ENCODE results near the gene CNIH1. TPM values are rescaled to one million over a fixed set of nuclear protein-coding genes. Genes with fewer than 3 reads are reported as not detected.
"Not testable (repeated sequence)": the region's sequence is repeated elsewhere in the genome, so short reads cannot be mapped to it uniquely, and the experiment has no call there.

CNIH1 gene
- total RNA-seq, 2 donors from 2014 or later: 51.7 to 56.8 TPM

DNA sequence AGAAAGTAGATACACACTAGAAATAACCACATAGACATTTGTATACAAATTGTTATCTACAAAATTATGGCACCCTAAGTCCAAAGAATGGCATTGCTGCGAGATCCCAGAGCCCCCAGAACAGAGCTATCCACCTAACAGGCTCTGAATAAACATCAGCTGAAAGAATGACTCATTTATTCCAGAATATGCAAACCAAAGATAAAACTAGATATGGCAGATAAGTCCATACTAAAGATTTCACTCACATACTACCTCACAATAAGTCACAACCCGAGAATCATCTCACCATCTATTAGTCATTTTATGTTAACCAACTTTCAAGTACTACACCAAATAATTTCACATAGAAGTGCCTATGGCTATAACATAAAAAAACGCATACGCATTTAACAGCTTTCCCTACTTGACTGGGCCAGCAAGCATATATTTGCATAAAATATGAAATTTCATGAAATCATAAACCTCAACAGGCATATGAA, 5.6 kb downstream of the CNIH1 start:
- DNase-seq (ENCODE audit: low spot score): no peak

DNA sequence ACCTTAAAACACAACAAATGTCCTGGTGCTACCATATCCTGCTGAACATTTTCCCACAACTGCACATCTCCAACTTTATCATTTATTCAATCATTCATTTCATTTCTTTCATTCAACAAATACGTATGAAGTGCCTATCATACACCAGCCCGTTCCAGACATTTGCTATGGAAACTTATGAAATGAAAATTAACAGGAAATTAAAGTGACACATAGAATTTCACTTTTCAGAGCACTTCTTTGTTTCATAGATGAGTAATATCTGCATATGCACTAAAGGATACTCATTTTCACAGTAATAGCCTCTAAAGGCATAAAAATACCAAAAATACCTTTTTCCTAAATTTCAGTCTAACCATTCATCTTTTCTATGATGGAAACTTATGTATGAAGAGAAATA, 12.6 kb downstream of the CNIH1 start:
- Mint-ChIP-seq H3K27ac (no peak overlapping the region), H3K27me3 (no peaks in the 10 kb centered on the region), H3K36me3 (peaks cover 28% of the 10 kb centered on the region), H3K4me3 (no peak overlapping the region), H3K4me1 (ENCODE audit: low read depth in 2 of 2) (peaks cover 5% of the 10 kb centered on the region in 2 donors), H3K9me3 (no peaks in the 10 kb centered on the region)
- ATAC-seq (no peak), DNase-seq (ENCODE audit: low spot score) (no peak)

More for the DNA sequence above, 5.6 kb downstream of the CNIH1 start:
- Mint-ChIP-seq H3K4me3 (peak overlapping the region; percentile 78), H3K36me3 (peaks cover 19% of the 10 kb centered on the region), H3K9me3 (no peaks in the 10 kb centered on the region), H3K27me3 (no peaks in the 10 kb centered on the region), H3K27ac (peak overlapping the region; percentile 85 to 89), H3K4me1 (ENCODE audit: low read depth in 2 of 2) (peaks cover 40 to 48% of the 10 kb centered on the region in 2 donors)
- peak; percentile 87 to 96 for ATAC-seq

DNA sequence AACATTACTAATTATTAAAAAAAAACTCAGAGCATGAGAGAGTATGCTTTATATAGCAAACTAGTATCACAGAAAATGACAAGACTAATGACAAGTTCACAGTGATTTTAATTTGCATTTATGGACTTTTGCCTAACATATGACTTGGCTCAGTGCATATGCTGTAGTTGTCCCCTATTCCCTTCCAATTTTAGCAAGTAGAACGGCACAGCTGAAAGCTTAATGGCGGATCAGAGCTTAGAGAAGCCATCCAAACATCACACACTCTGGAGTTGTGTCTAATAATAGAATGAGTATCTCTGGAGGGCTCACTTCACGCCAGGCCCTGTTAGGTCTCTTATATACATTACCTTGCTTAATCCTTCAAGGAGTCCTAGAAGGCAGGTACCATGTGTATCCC, 13.3 kb downstream of the CNIH1 start:
- ATAC-seq: no peak
- no peaks in the 10 kb centered on the region for H3K27me3 Mint-ChIP-seq
- H3K4me1 Mint-ChIP-seq (ENCODE audit: low read depth in 2 of 2): peaks cover 5% of the 10 kb centered on the region in 2 donors
- DNase-seq (ENCODE audit: low spot score): no peak
- H3K4me3 Mint-ChIP-seq: no peak overlapping the region
- H3K9me3 Mint-ChIP-seq: no peaks in the 10 kb centered on the region
- H3K36me3 Mint-ChIP-seq: peaks cover 30% of the 10 kb centered on the region
- no peak overlapping the region for H3K27ac Mint-ChIP-seq

DNA sequence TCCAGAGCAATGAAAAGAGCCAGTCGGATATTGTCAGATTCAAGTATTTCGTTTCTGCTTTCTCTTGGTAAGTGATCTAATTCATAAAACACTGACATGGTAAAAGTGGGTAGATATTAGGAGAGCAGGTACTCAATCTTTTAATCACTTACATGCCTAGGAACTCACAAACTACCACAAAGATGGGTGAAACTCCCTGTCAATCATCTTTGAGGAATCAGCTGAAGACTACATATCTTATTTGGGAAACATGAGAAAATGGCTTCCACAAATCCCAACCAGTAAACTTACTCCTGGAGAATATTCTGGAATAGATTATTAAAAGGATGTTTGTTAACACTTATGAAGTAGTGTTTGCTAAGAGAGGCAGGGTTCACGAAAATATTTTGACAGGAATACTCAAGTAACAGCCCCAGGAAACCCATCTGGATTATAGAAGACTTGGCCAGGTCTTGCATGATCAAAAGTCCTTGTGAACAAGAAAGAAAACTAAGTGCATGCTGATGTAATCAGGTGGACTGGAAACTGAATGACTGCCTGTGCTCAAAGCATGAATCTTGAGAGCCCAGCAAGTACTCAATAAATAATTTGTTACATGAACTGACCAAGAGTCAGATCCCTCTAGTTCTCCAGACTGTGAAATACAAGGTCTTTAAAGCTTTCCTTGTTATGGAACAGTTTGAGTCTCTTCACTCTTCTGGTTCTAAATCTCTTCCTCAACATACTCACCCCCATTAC, 15.5 kb downstream of the CNIH1 start:
- Mint-ChIP-seq H3K27ac (no peak overlapping the region), H3K27me3 (no peaks in the 10 kb centered on the region), H3K4me1 (ENCODE audit: low read depth in 2 of 2) (peaks cover 0 to 5% of the 10 kb centered on the region in 2 donors), H3K4me3 (no peak overlapping the region), H3K36me3 (peaks cover 30% of the 10 kb centered on the region), H3K9me3 (no peaks in the 10 kb centered on the region)
- DNase-seq (ENCODE audit: low spot score) (no peak), ATAC-seq (no peak)

DNA sequence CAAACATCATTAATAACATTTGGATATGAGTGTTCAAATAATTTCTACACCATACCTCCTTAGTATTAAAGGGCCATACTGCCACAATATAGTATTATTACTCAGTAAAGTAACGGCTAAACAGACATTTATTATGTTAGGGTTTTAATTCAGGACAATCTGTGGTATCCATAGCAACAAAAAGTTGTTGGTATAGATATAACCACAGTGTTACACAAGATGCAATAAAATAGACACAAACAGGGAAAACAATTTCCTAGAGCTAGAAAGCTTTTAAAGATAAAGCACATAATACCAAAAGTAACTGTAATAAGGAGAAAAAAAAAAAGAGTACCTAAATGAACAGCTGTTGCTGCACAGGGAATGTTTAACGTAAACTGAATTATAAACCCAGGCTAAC, 16.1 kb downstream of the CNIH1 start:
- no peaks in the 10 kb centered on the region for H3K27me3 Mint-ChIP-seq
- peaks cover 0 to 5% of the 10 kb centered on the region in 2 donors for H3K4me1 Mint-ChIP-seq (ENCODE audit: low read depth in 2 of 2)
- H3K36me3 Mint-ChIP-seq: peaks cover 28% of the 10 kb centered on the region
- no peak overlapping the region for H3K27ac Mint-ChIP-seq
- no peak overlapping the region for H3K4me3 Mint-ChIP-seq
- H3K9me3 Mint-ChIP-seq: no peaks in the 10 kb centered on the region
- ATAC-seq: no peak
- no peak for DNase-seq (ENCODE audit: low spot score)

DNA sequence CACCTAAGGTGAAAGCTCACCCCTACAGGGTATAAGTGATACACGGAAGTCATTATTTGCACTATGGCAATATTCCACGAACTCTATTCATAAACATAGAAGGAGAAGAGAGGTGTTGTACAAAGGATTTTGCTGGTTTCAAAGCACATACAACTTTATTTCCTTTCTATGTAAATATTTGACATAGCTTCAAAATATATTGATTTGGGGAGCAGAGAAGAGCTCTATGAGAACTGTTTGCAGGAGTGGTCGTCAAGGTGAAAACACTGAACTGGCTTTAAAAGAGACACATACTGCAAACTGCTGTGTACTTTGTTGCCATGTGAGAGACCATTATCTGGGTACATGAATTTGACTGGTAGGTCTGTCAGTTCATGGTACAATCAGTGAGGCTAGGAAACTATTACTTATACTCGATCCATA, 16.7 kb downstream of the CNIH1 start:
- peaks cover 22% of the 10 kb centered on the region for H3K36me3 Mint-ChIP-seq

DNA sequence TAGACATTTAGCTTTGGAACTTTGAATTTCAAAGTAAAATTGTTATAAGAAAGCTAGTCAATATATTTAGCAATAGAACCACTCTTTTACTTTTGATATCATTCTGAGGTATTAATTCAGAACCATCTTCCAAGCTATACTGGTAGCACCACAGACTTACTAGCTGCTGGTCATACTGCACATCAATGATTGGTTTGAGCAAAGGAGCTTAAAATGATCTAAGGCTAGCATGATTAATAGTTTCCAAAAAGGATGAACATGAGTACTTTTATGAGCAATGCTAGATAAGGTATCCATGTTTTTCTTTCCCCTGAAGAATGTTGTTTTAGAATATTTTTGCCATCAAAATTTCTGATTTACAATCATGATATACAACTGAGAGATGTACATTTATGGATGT, 17.2 kb downstream of the CNIH1 start:
- Mint-ChIP-seq H3K9me3 (no peaks in the 10 kb centered on the region), H3K36me3 (peaks cover 22% of the 10 kb centered on the region)
- no peak for ATAC-seq

More for the DNA sequence above, 16.7 kb downstream of the CNIH1 start:
- Mint-ChIP-seq H3K4me3 (no peak overlapping the region), H3K4me1 (ENCODE audit: low read depth in 2 of 2) (peaks cover 0 to 5% of the 10 kb centered on the region in 2 donors), H3K9me3 (no peaks in the 10 kb centered on the region), H3K27me3 (no peaks in the 10 kb centered on the region), H3K27ac (no peak overlapping the region)
- ATAC-seq (no peak), DNase-seq (ENCODE audit: low spot score) (no peak)

DNA sequence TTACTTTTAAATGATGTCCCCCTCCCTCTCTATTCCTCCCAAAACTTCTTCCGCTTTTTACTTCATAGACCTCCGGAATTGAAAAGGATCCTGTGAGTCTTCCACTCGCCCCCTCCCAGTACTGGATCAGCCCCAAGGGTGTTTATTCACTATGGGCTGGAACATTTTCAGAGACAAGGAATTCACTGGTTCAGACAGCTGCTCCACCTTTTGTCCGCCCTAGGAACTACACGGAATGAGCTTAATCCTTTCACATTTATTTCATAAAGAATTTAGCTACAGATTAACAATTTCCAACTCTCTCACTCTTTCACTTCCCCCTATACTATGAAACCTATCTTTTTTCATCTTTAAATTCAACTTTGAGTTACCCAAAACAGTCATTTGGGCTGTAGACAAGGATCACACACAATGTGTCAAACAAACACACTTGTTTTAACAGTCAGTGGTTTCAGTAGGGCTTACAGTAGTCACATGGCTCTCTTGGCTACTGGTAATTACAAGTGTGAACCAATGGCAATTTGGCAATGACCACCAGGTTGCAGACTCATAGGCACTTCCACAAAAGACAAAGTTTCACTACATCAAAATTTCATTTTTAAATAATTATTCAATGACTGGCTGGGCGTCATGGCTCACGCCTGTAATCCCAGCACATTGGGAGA, 20.6 kb downstream of the CNIH1 start:
- no peak for DNase-seq (ENCODE audit: low spot score)
- no peak for ATAC-seq
- H3K27me3 Mint-ChIP-seq: no peaks in the 10 kb centered on the region
- H3K36me3 Mint-ChIP-seq: peaks cover 10% of the 10 kb centered on the region
- no peak overlapping the region for H3K27ac Mint-ChIP-seq
- no peak overlapping the region for H3K4me3 Mint-ChIP-seq
- no peaks in the 10 kb centered on the region for H3K9me3 Mint-ChIP-seq
- H3K4me1 Mint-ChIP-seq (ENCODE audit: low read depth in 2 of 2): peaks cover 0 to 5% of the 10 kb centered on the region in 2 donors

More for the DNA sequence above, 17.2 kb downstream of the CNIH1 start:
- Mint-ChIP-seq H3K4me3 (no peak overlapping the region), H3K27me3 (no peaks in the 10 kb centered on the region), H3K4me1 (ENCODE audit: low read depth in 2 of 2) (peaks cover 0 to 5% of the 10 kb centered on the region in 2 donors), H3K27ac (no peak overlapping the region)
- DNase-seq (ENCODE audit: low spot score): no peak

DNA sequence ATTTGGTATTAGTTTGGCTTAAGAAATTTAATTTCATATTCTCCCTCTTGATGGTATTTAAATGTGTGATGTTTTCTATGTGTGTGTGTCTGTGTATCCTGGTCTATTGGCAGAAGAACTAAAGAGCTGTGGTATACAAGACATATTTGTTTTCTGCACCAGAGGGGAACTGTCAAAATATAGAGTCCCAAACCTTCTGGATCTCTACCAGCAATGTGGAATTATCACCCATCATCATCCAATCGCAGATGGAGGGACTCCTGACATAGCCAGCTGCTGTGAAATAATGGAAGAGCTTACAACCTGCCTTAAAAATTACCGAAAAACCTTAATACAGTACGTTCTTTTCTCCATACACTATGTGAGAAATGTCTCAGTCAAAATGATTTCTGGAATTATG, 29.8 kb downstream of the CNIH1 start:
- H3K4me3 Mint-ChIP-seq: no peak overlapping the region
- H3K9me3 Mint-ChIP-seq: no peaks in the 10 kb centered on the region
- H3K4me1 Mint-ChIP-seq (ENCODE audit: low read depth in 2 of 2): peaks cover 0 to 2% of the 10 kb centered on the region in 2 donors
- H3K27ac Mint-ChIP-seq: no peak overlapping the region
- ATAC-seq: no peak
- peaks cover 4% of the 10 kb centered on the region for H3K36me3 Mint-ChIP-seq
- no peak for DNase-seq (ENCODE audit: low spot score)
- H3K27me3 Mint-ChIP-seq: no peaks in the 10 kb centered on the region

DNA sequence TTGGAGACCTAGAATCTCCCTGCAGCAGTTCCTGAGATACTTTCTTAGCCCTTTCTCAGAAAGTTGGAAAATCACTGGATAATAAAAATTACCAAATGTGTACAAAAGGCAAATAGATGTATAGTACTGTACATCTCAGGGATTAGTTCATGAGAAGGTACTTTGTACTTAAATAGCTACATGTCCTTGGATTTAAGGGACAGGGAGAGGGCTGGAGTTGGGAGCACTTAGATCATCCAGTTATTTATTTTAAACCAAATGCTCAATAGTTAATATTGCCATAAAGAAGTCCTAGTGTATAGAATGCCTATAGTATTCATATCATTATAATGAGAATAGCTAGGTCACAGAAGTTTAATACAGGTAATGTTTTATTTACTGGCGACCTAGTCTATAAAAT, 31.0 kb downstream of the CNIH1 start:
- Mint-ChIP-seq H3K27me3 (no peaks in the 10 kb centered on the region), H3K9me3 (no peaks in the 10 kb centered on the region), H3K4me1 (ENCODE audit: low read depth in 2 of 2) (peaks cover 0 to 5% of the 10 kb centered on the region in 2 donors), H3K4me3 (no peak overlapping the region), H3K36me3 (peaks cover 7% of the 10 kb centered on the region), H3K27ac (no peak overlapping the region)
- DNase-seq (ENCODE audit: low spot score): no peak
- no peak for ATAC-seq

DNA sequence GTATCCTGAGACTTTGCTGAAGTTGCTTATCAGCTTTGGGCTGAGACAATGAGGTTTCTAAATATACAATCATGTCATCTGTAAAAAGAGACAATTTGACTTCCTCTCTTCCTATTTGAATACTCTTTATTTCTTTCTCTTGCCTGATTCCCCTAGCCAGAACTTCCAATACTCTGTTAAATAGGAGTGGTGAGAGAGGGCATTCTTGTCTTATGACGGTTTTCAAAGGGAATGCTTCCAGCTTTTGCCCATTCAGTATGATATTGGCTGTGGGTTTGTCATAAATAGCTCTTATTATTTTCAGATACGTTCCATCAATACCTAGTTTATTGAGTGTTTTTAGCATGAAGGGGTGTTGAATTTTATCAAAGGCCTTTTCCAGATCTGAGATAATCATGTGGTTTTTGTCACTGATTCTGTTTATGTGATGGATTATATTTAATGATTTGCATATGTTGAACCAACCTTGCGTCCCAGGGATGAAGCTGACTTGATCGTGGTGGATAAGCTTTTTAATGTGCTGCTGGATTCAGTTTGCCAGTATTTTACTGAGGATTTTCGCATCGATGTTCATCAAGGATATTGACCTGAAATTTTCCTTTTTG, 37.7 kb downstream of the CNIH1 start:
- H3K4me3 Mint-ChIP-seq; H3K27me3 Mint-ChIP-seq; H3K4me1 Mint-ChIP-seq (ENCODE audit: low read depth in 2 of 2); H3K9me3 Mint-ChIP-seq; DNase-seq (ENCODE audit: low spot score); H3K27ac Mint-ChIP-seq; ATAC-seq: not testable (repeated sequence)
- H3K36me3 Mint-ChIP-seq: peaks cover 24% of the 10 kb centered on the region

DNA sequence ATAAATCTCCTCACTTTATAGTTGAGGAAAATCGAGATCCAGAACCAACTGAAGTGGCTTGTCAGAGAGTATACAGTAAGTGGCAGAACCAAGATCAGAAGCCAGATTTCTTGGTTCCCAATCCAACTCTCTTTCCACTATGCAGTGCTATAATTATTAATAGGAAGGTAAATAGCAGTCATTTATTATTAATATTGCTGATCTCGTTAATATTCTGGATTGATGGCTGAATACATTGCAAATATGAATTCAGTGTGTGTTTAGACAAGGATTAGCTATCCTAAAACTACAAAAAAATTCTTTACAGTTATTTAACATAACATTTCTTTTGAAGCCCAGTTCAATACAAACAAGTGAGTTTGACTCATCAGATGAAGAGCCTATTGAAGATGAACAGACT, 41.6 kb downstream of the CNIH1 start:
- Mint-ChIP-seq H3K4me1 (ENCODE audit: low read depth in 2 of 2) (peaks cover 7 to 16% of the 10 kb centered on the region in 2 donors), H3K36me3 (peaks cover 13% of the 10 kb centered on the region), H3K27ac (no peak overlapping the region), H3K4me3 (no peak overlapping the region), H3K27me3 (no peaks in the 10 kb centered on the region), H3K9me3 (no peaks in the 10 kb centered on the region)
- DNase-seq (ENCODE audit: low spot score): no peak
- ATAC-seq: no peak

DNA sequence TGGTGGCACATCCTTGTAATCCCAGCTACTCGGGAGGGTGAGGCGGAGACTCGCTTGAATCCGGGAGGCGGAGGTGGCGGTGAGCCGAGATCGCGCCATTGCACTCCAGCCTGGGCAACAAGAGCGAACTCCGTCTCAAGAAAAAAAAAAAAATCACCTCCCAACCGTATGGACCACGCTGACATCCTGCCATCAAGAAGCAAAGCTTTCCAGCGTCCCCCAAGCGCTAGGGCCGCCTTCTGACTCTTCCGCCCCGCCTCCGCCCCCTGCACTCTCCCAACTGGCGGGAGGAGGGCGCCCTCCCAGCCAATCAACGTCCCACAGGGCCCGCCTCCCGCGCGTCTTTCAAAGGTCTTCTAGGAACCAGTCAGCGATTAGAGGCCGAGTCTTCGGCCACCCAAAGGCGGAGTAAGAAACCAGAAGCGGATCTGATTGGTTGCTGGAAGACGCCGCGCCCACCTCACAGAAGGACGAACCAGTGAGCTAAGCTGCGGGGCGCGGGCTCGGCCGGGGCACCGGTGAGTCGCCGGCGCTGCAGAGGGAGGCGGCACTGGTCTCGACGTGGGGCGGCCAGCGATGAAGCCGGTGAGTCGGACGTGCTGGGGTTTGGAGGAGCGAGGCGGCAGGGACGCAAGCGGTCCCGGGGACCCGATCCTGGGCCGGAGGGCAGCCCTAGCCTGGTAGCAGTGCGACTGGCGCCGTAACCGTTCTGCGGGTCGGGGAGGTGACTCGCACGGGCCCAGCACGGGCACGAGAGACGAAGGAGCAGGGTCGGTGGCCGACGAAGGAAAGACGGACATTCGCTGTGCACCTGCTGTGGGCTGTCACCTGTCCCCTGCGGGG, 44.5 kb downstream of the CNIH1 start, which contains the start of gene CDKN3:
Gene CDKN3 (plus strand): TSS at position 515 of the 843 bp plus-strand sequence. CDS start 62 bp downstream, at position 577.
- Mint-ChIP-seq H3K27me3 (peaks cover 0 to 2% of the 10 kb centered on the region in 2 donors), H3K9me3 (no peaks in the 10 kb centered on the region), H3K27ac (peak within 1 kb of the TSS; percentile 67 to 82)

More for the DNA sequence above, 44.5 kb downstream of the CNIH1 start, which contains the start of gene CDKN3:
- DNase-seq (ENCODE audit: low spot score): peak; percentile 98
- Mint-ChIP-seq H3K4me3 (peak within 1 kb of the TSS; percentile 80), H3K36me3 (no peaks in the 10 kb centered on the region), H3K4me1 (ENCODE audit: low read depth in 2 of 2) (peaks cover 7 to 16% of the 10 kb centered on the region in 2 donors)
- ATAC-seq: peak; percentile 97
